ENCODE data around the gene C9orf50.

- TF ChIP-seq EZH2phosphoT487 (IDR thresholded peaks at IDR 0.05; ENCODE audit: low read length) = no peak
- no peak for TF ChIP-seq CTCF (IDR thresholded peaks at IDR 0.05; ENCODE audit: low read length)
Measured at GRCh38 chr9:129602598-129603415, 18.1 kb downstream of the C9orf50 start.
